GM18858 (cell line): ENCODE measurements around the gene ZNF341.
A peak's percentile ranks its signal among the peaks of the same experiment; 100 is the strongest.

Experiments used
- ATAC-seq: cut with Tn5 transposase; IDR thresholded peaks from one replicate; pipeline ENCODE4 v1.9.1; 2021; ENCODE audit not compliant: unreplicated experiment

The ZNF341 gene

GRCh38 chr20:33701629-33702450, 30.0 kb upstream of the ZNF341 start:
- no peak for ATAC-seq

GRCh38 chr20:33702861-33703260, 28.9 kb upstream of the ZNF341 start:
- no peak for ATAC-seq

GRCh38 chr20:33703498-33704137, 28.2 kb upstream of the ZNF341 start:
- no peak for ATAC-seq

- no peak for ATAC-seq
These were observed 27.4 kb upstream of the ZNF341 start for GRCh38 chr20:33704197-33704924.

GRCh38 chr20:33707668-33708067, 24.1 kb upstream of the ZNF341 start:
- no peak for ATAC-seq

GRCh38 chr20:33709398-33709797, 22.4 kb upstream of the ZNF341 start:
- ATAC-seq = no peak

- ATAC-seq = no peak
These were observed 21.8 kb upstream of the ZNF341 start for GRCh38 chr20:33709905-33710541.

- no peak for ATAC-seq
These were observed 20.9 kb upstream of the ZNF341 start for GRCh38 chr20:33710681-33711445.

GRCh38 chr20:33711446-33711738, 20.4 kb upstream of the ZNF341 start:
- ATAC-seq = no peak

GRCh38 chr20:33713865-33714367, 17.9 kb upstream of the ZNF341 start:
- ATAC-seq = no peak

GRCh38 chr20:33716498-33716897, 15.3 kb upstream of the ZNF341 start:
- no peak for ATAC-seq

- no peak for ATAC-seq
These were observed 12.4 kb upstream of the ZNF341 start for GRCh38 chr20:33719277-33719988.

GRCh38 chr20:33719989-33720709, 11.6 kb upstream of the ZNF341 start, which contains the start of gene PXMP4:
Gene PXMP4 (minus strand): TSS chr20:33720310. CDS start chr20:33720207, 103 bp downstream.
- peak; percentile 91 for ATAC-seq

GRCh38 chr20:33721391-33722140, 10.2 kb upstream of the ZNF341 start:
- ATAC-seq = no peak

GRCh38 chr20:33724439-33725094, 7.2 kb upstream of the ZNF341 start:
- ATAC-seq = no peak

GRCh38 chr20:33725607-33726264, 6.1 kb upstream of the ZNF341 start:
- no peak for ATAC-seq

GRCh38 chr20:33727115-33727479, 4.7 kb upstream of the ZNF341 start:
- ATAC-seq = no peak

GRCh38 chr20:33727806-33728205, 4.0 kb upstream of the ZNF341 start:
- ATAC-seq = no peak
